SK-N-SH treated with all-trans-retinoic acid at 6 μM for 48 hours (cell line): ENCODE results near the gene GRM3.

Source experiments
- ATAC-seq: fragments of 200-7000 bp; cut with Tn5 transposase; 3 replicates; pipeline ENCODE4 v1.9.1; 2020; ENCODE audit warnings: mild to moderate bottlenecking, moderate library complexity
- ARNTL ChIP-seq: fragments of 450-650 bp; formaldehyde crosslinking; IDR thresholded peaks from 2 replicates; pipeline ENCODE4 v1.5.0; 2020; ENCODE audit warnings: low read depth, mild to moderate bottlenecking, moderate library complexity, borderline replicate concordance
- BACH2 ChIP-seq: fragments of 250-450 bp; sonication (Bioruptor Pico); IDR thresholded peaks from 2 replicates; pipeline ENCODE4 v1.9.0; 2021; ENCODE audit warnings: mild to moderate bottlenecking, borderline replicate concordance
- CSDC2 ChIP-seq: fragments of 250-450 bp; sonication (Bioruptor Pico); IDR thresholded peaks from 2 replicates; pipeline ENCODE4 v1.5.0; 2020; ENCODE audit warnings: mild to moderate bottlenecking, moderate library complexity
- ESRRG ChIP-seq: fragments of 250-450 bp; sonication (Bioruptor Pico); IDR thresholded peaks from 2 replicates; pipeline ENCODE4 v1.6.1; 2021; ENCODE audit warnings: mild to moderate bottlenecking
- GLIS3 ChIP-seq: fragments of 250-450 bp; sonication (Bioruptor Pico); IDR thresholded peaks from 2 replicates; pipeline ENCODE4 v1.5.0; 2020; ENCODE audit warnings: mild to moderate bottlenecking, moderate library complexity
- ISL1 ChIP-seq: fragments of 250-450 bp; sonication (Bioruptor Pico); IDR thresholded peaks from 2 replicates; pipeline ENCODE4 v2.1.2; 2022; ENCODE audit warnings: mild to moderate bottlenecking, moderate library complexity
- OSR1 ChIP-seq: fragments of 250-450 bp; sonication (Bioruptor Pico); IDR thresholded peaks from 2 replicates; pipeline ENCODE4 v1.8.0; 2022; ENCODE audit warnings: moderate library complexity, mild to moderate bottlenecking, inconsistent platforms
- PPARA ChIP-seq: fragments of 250-450 bp; sonication (Bioruptor Pico); IDR thresholded peaks from 2 replicates; pipeline ENCODE4 v1.5.0; 2020; ENCODE audit warnings: mild to moderate bottlenecking, borderline replicate concordance
- RARB ChIP-seq: fragments of 250-450 bp; sonication (Bioruptor Pico); IDR thresholded peaks from 2 replicates; pipeline ENCODE4 v1.8.0; 2021; ENCODE audit warnings: mild to moderate bottlenecking, moderate library complexity
- TCF4 ChIP-seq: fragments of 250-450 bp; sonication (Bioruptor Pico); IDR thresholded peaks from 2 replicates; pipeline ENCODE4 v1.8.0; 2021; ENCODE audit warnings: mild to moderate bottlenecking, moderate library complexity, borderline replicate concordance
- TOX ChIP-seq: fragments of 250-450 bp; sonication (Bioruptor Pico); IDR thresholded peaks from 2 replicates; pipeline ENCODE4 v1.8.0; 2021; ENCODE audit warnings: mild to moderate bottlenecking, moderate library complexity, borderline replicate concordance
- ZC3H10 ChIP-seq: fragments of 250-450 bp; sonication (Bioruptor Pico); IDR thresholded peaks from 2 replicates; pipeline ENCODE4 v1.5.1; 2021; ENCODE audit warnings: mild to moderate bottlenecking, moderate library complexity
- ZFP3 ChIP-seq: fragments of 250-450 bp; sonication (Bioruptor Pico); IDR thresholded peaks from 2 replicates; pipeline ENCODE4 v1.5.0; 2020; ENCODE audit warnings: mild to moderate bottlenecking, moderate library complexity
- ZFP30 ChIP-seq: fragments of 450-650 bp; formaldehyde crosslinking; IDR thresholded peaks from 2 replicates; pipeline ENCODE4 v1.5.0; 2022; ENCODE audit warnings: mild to moderate bottlenecking, moderate library complexity
- ZNF565 ChIP-seq: fragments of 450-650 bp; formaldehyde crosslinking; conservative IDR thresholded peaks from 2 replicates; pipeline ENCODE4 v1.5.0; 2020; ENCODE audit warnings: low read depth, mild to moderate bottlenecking, moderate library complexity
- ZNF70 ChIP-seq: fragments of 450-650 bp; formaldehyde crosslinking; IDR thresholded peaks from 2 replicates; pipeline ENCODE4 v1.5.0; 2020; ENCODE audit warnings: mild to moderate bottlenecking, moderate library complexity
- ZNF8 ChIP-seq: fragments of 450-650 bp; formaldehyde crosslinking; IDR thresholded peaks from 2 replicates; pipeline ENCODE4 v1.5.0; 2020; ENCODE audit warnings: mild to moderate bottlenecking, moderate library complexity
- TF ChIP-seq, protein P1 (sequence below): fragments of 250-450 bp; sonication (Bioruptor Pico); IDR thresholded peaks from 2 replicates; pipeline ENCODE4 v1.5.0; 2020; ENCODE audit warnings: mild to moderate bottlenecking, moderate library complexity
- TF ChIP-seq, protein P2 (sequence below): fragments of 250-450 bp; sonication (Bioruptor Pico); IDR thresholded peaks from 2 replicates; pipeline ENCODE4 v1.5.1; 2020; ENCODE audit warnings: low read depth, mild to moderate bottlenecking, moderate library complexity
- TF ChIP-seq, protein P3 (sequence below): fragments of 250-450 bp; sonication (Bioruptor Pico); IDR thresholded peaks from 2 replicates; pipeline ENCODE4 v1.5.1; 2021; ENCODE audit warnings: mild to moderate bottlenecking, moderate library complexity
- TF ChIP-seq, protein P4 (sequence below): fragments of 250-450 bp; sonication (Bioruptor Pico); IDR thresholded peaks from 2 replicates; pipeline ENCODE4 v1.8.0; 2021; ENCODE audit warnings: low read depth, mild to moderate bottlenecking, moderate library complexity, borderline replicate concordance
- TF ChIP-seq, protein P5 (sequence below): fragments of 250-450 bp; sonication (Bioruptor Pico); IDR thresholded peaks from 2 replicates; pipeline ENCODE4 v1.8.0; 2020; ENCODE audit warnings: mild to moderate bottlenecking, moderate library complexity, borderline replicate concordance

GRM3 gene

DNA sequence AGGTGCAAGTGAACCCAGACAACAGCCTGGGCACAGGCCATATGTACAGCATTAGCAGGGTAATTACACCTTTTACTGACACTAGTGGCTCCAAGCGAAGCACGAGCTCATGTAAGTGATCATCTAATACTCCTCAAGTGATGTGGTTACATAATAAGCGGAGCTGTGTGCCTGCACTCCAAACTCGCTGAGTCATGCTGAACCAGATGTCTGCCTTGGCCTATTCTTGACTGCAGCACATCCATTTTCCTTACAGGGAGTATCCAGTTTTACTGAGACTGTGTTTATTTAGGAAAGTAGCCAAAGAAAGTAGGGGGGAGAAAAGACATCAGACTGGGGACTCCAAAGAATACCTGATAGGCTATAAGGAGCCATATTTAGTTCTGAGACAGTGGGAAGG lies 90.1 kb downstream of the GRM3 start:
- peak; percentile 60 for ATAC-seq
- TF ChIP-seq TCF4 (no peak), GLIS3 (CRISPR knock-in tag) (no peak), ISL1 (no peak), ESRRG (CRISPR knock-in tag) (no peak), ZFP3 (CRISPR knock-in tag) (no peak), PPARA (no peak)
- TF ChIP-seq, all 23 proteins: peak for 0

DNA sequence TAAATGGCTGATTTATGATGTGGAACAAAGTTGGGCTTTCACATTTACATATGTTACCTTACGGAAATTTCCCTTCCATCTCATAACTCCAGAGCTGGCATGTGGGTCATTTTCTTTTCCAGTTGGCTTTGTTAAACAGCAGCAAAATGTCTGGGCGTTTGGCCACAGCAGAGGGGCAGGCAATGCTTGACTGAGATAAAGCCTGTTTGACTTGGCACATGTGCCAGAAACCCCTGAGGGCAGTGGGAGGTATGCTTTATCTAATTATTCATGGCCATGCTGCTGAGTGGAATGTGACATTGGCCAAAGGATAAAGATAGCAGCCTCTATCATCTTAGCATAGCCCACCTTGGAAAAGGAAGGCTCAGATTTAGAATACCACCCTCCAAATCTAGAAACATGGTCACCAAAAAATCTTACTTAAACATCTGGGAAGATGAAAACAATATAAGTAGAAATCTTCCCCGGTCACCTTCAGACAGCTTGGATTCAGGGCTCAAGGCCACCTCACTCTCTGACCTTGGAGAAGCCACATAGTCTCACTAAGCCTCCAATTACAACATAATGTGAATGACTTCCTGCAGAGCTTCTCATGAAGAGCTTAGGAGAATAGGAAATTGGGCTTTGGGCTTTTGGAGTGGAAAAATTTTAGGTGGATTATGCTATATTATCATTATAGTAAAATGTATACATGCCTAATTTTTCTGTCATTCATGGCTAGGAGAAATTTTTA lies 101.5 kb downstream of the GRM3 start:
- no peak for TF ChIP-seq CSDC2 (CRISPR knock-in tag)
- TF ChIP-seq, protein P1, sequence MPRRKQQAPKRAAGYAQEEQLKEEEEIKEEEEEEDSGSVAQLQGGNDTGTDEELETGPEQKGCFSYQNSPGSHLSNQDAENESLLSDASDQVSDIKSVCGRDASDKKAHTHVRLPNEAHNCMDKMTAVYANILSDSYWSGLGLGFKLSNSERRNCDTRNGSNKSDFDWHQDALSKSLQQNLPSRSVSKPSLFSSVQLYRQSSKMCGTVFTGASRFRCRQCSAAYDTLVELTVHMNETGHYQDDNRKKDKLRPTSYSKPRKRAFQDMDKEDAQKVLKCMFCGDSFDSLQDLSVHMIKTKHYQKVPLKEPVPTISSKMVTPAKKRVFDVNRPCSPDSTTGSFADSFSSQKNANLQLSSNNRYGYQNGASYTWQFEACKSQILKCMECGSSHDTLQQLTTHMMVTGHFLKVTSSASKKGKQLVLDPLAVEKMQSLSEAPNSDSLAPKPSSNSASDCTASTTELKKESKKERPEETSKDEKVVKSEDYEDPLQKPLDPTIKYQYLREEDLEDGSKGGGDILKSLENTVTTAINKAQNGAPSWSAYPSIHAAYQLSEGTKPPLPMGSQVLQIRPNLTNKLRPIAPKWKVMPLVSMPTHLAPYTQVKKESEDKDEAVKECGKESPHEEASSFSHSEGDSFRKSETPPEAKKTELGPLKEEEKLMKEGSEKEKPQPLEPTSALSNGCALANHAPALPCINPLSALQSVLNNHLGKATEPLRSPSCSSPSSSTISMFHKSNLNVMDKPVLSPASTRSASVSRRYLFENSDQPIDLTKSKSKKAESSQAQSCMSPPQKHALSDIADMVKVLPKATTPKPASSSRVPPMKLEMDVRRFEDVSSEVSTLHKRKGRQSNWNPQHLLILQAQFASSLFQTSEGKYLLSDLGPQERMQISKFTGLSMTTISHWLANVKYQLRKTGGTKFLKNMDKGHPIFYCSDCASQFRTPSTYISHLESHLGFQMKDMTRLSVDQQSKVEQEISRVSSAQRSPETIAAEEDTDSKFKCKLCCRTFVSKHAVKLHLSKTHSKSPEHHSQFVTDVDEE (CRISPR knock-in tag) = peak; percentile 90; the same call in 1 of the 2 replicates
- 0 out of 2 replicates have a peak, but pooled peaks have one; percentile 26 for TF ChIP-seq ESRRG (CRISPR knock-in tag)
- TF ChIP-seq ISL1 = peak; percentile 43; the same call in 1 of the 2 replicates
- TF ChIP-seq, protein P2, sequence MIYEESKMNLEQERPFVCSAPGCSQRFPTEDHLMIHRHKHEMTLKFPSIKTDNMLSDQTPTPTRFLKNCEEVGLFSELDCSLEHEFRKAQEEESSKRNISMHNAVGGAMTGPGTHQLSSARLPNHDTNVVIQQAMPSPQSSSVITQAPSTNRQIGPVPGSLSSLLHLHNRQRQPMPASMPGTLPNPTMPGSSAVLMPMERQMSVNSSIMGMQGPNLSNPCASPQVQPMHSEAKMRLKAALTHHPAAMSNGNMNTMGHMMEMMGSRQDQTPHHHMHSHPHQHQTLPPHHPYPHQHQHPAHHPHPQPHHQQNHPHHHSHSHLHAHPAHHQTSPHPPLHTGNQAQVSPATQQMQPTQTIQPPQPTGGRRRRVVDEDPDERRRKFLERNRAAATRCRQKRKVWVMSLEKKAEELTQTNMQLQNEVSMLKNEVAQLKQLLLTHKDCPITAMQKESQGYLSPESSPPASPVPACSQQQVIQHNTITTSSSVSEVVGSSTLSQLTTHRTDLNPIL (CRISPR knock-in tag) = 0 out of 2 replicates have a peak, but pooled peaks have one; percentile 35
- TF ChIP-seq OSR1 (CRISPR knock-in tag) = no peak
- TF ChIP-seq TOX (CRISPR knock-in tag) = no peak
- TF ChIP-seq ARNTL = no peak
- TF ChIP-seq ZNF565 (CRISPR knock-in tag) = no peak
- no peak for TF ChIP-seq BACH2 (CRISPR knock-in tag)
- no peak for TF ChIP-seq ZFP3 (CRISPR knock-in tag)
- no peak for TF ChIP-seq ZNF8 (CRISPR knock-in tag)
- peak; percentile 72 for TF ChIP-seq TCF4
- TF ChIP-seq, protein P3, sequence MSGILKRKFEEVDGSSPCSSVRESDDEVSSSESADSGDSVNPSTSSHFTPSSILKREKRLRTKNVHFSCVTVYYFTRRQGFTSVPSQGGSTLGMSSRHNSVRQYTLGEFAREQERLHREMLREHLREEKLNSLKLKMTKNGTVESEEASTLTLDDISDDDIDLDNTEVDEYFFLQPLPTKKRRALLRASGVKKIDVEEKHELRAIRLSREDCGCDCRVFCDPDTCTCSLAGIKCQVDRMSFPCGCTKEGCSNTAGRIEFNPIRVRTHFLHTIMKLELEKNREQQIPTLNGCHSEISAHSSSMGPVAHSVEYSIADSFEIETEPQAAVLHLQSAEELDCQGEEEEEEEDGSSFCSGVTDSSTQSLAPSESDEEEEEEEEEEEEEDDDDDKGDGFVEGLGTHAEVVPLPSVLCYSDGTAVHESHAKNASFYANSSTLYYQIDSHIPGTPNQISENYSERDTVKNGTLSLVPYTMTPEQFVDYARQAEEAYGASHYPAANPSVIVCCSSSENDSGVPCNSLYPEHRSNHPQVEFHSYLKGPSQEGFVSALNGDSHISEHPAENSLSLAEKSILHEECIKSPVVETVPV (CRISPR knock-in tag) = 0 out of 2 replicates have a peak, but pooled peaks have one; percentile 35
- TF ChIP-seq RARB (CRISPR knock-in tag) = no peak
- TF ChIP-seq ZNF70 (CRISPR knock-in tag) = no peak
- TF ChIP-seq, protein P4, sequence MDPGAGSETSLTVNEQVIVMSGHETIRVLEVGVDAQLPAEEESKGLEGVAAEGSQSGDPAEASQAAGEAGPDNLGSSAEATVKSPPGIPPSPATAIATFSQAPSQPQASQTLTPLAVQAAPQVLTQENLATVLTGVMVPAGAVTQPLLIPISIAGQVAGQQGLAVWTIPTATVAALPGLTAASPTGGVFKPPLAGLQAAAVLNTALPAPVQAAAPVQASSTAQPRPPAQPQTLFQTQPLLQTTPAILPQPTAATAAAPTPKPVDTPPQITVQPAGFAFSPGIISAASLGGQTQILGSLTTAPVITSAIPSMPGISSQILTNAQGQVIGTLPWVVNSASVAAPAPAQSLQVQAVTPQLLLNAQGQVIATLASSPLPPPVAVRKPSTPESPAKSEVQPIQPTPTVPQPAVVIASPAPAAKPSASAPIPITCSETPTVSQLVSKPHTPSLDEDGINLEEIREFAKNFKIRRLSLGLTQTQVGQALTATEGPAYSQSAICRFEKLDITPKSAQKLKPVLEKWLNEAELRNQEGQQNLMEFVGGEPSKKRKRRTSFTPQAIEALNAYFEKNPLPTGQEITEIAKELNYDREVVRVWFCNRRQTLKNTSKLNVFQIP (CRISPR knock-in tag) = no peak
- TF ChIP-seq, all 23 proteins: peak for 6
- ATAC-seq = no peak; the same call in 2 of the 3 replicates

DNA sequence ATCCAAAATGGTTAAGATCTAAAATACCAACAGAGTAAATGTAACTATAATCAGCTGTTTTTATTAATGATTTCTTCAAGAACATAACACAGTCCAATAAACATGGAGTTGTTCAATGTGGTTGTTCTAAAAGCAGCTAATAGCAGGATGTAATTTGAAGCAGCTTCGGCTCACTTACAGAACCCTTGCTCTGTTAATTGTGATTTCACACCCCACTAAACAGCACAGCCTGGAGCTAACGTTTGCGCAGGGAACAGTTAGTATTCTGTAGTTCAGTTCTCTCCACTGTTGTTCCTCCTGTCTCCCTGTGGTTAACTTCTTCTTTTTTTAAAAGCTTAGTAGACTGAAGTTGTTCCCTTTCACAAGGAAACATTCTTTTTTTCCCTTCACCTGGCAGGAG lies 104.0 kb downstream of the GRM3 start:
- TF ChIP-seq TOX (CRISPR knock-in tag) = no peak
- no peak for TF ChIP-seq ISL1
- no peak for TF ChIP-seq CSDC2 (CRISPR knock-in tag)
- TF ChIP-seq ESRRG (CRISPR knock-in tag) = no peak
- TF ChIP-seq ZC3H10 = no peak
- ATAC-seq = no peak

DNA sequence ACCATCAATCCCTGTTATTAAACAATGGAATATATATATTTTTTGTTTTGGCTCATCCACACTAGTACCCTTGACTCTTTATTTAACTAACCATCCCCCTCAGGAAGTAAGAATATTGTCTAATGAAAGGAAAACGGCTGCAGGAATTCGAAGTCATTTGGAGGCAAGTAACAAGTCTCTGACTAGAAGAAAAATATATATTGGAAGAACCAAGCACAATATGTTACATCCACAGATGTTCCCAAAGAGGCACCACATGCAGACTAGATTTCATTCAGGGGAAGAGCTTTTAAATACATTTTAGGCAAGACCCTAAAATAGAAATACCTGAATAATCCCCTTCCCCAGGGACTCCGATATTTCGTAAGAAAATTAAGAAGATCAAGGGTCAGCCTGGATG lies 104.5 kb downstream of the GRM3 start:
- no peak for ATAC-seq
- TF ChIP-seq, protein P5, sequence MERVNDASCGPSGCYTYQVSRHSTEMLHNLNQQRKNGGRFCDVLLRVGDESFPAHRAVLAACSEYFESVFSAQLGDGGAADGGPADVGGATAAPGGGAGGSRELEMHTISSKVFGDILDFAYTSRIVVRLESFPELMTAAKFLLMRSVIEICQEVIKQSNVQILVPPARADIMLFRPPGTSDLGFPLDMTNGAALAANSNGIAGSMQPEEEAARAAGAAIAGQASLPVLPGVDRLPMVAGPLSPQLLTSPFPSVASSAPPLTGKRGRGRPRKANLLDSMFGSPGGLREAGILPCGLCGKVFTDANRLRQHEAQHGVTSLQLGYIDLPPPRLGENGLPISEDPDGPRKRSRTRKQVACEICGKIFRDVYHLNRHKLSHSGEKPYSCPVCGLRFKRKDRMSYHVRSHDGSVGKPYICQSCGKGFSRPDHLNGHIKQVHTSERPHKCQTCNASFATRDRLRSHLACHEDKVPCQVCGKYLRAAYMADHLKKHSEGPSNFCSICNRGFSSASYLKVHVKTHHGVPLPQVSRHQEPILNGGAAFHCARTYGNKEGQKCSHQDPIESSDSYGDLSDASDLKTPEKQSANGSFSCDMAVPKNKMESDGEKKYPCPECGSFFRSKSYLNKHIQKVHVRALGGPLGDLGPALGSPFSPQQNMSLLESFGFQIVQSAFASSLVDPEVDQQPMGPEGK (CRISPR knock-in tag) = no peak
- TF ChIP-seq, protein P4 (CRISPR knock-in tag) = no peak
- TF ChIP-seq ZFP30 (CRISPR knock-in tag) = no peak
- no peak for TF ChIP-seq ARNTL
- TF ChIP-seq, all 23 proteins: peak for 0
